PC-3 (cell line): ENCODE results near the gene SAMD3. TPM values are rescaled to one million over a fixed set of nuclear protein-coding genes. Genes with fewer than 3 reads are reported as not detected.

Experiments
- ATAC-seq: fragments of 200-7000 bp; cut with Tn5 transposase; 2 replicates; pipeline ENCODE4 v1.9.1; 2020; ENCODE audit warnings: mild to moderate bottlenecking, moderate library complexity
- BruUV-seq: library from RNA; stranded (reverse); fragments of 400-500 nt; replicated peaks from 2 replicates; lab custom pipeline; 2021; lab: Mats Ljungman, UMichigan
- CTCF ChIA-PET: fragments of 300-600 bp; sonication (Branson Sonifier 250); formaldehyde crosslinking; loops from one replicate; lab custom pipeline; 2022; ENCODE audit warnings: antibody characterized with exemption; lab: Charles Lee
- POLR2A ChIA-PET: fragments of 300-600 bp; sonication (Branson Sonifier 250); formaldehyde crosslinking; loops from one replicate; lab custom pipeline; 2022; ENCODE audit warnings: antibody characterized with exemption; ENCODE audit not compliant: unreplicated experiment; lab: Charles Lee
- DNase-seq: peaks from one replicate; pipeline ENCODE4 v3.0.0-alpha.2; 2015
- H2AFZ ChIP-seq: fragments of 300-600 bp; sonication (generic); 2 replicates; pipeline ENCODE4 v1.6.0; 2016; ENCODE audit warnings: antibody characterized with exemption, low read length
- H3F3A ChIP-seq: fragments of 300-600 bp; sonication (generic); one replicate; pipeline ENCODE4 v1.6.0; 2017; ENCODE audit warnings: antibody characterized with exemption, low read length, control low read depth, mild to moderate bottlenecking; ENCODE audit not compliant: unreplicated experiment
- H3K27ac ChIP-seq: fragments of 300-600 bp; sonication (generic); 2 replicates; pipeline ENCODE4 v1.5.1; 2016; ENCODE audit warnings: mild to moderate bottlenecking, low read length
- H3K27me3 ChIP-seq: fragments of 300-600 bp; sonication (generic); 2 replicates; pipeline ENCODE4 v1.6.1; 2016; ENCODE audit warnings: low read length, mixed read lengths
- H3K36me3 ChIP-seq: fragments of 300-600 bp; sonication (generic); 2 replicates; pipeline ENCODE4 v1.6.1; 2016; ENCODE audit warnings: low read depth, mixed run types, low read length, mixed read lengths
- H3K4me1 ChIP-seq: fragments of 300-600 bp; sonication (generic); 2 replicates; pipeline ENCODE4 v1.5.1; 2016; ENCODE audit warnings: low read length; ENCODE audit not compliant: insufficient read depth
- H3K4me2 ChIP-seq: fragments of 300-600 bp; sonication (generic); 2 replicates; pipeline ENCODE4 v1.6.0; 2016; ENCODE audit warnings: low read length
- H3K4me3 ChIP-seq: fragments of 300-600 bp; sonication (generic); 2 replicates; pipeline ENCODE4 v1.5.1; 2016; ENCODE audit warnings: mild to moderate bottlenecking, low read length, mixed read lengths
- H3K79me2 ChIP-seq: fragments of 300-600 bp; sonication (generic); 2 replicates; pipeline ENCODE4 v1.6.1; 2017; ENCODE audit warnings: low read length, mixed read lengths
- H3K9ac ChIP-seq: fragments of 300-600 bp; sonication (generic); 2 replicates; pipeline ENCODE4 v1.6.0; 2016; ENCODE audit warnings: mild to moderate bottlenecking, low read length
- H3K9me2 ChIP-seq: fragments of 300-600 bp; sonication (generic); replicated peaks from 2 replicates; pipeline ENCODE4 v1.6.1; 2016; ENCODE audit warnings: mixed run types, low read length, mixed read lengths
- H3K9me3 ChIP-seq: fragments of 300-600 bp; sonication (generic); 2 replicates; pipeline ENCODE4 v1.6.1; 2016; ENCODE audit warnings: low read length, mixed read lengths
- H4K20me1 ChIP-seq: fragments of 300-600 bp; sonication (generic); 2 replicates; pipeline ENCODE4 v1.6.1; 2016; ENCODE audit warnings: low read length, mixed read lengths
- EZH2 ChIP-seq: fragments of 300-600 bp; sonication (generic); IDR thresholded peaks from one replicate; pipeline ENCODE4 v1.6.1; 2017; ENCODE audit warnings: antibody characterized with exemption, mild to moderate bottlenecking, low read length; ENCODE audit not compliant: unreplicated experiment
- EZH2phosphoT487 ChIP-seq: fragments of 300-600 bp; sonication (generic); IDR thresholded peaks from 2 replicates; pipeline ENCODE4 v1.6.1; 2018; ENCODE audit warnings: mild to moderate bottlenecking, antibody characterized with exemption, low read length, borderline replicate concordance
- intact Hi-C: fragments of 100-400 bp; cut with micrococcal nuclease; formaldehyde crosslinking; loops from 2 replicates; pipeline ENCODE4 v1.9.0; 2023
- total RNA-seq: library from RNA; depleted of rRNA; stranded (reverse); fragments of >200 nt; gene quantifications from 2 replicates; pipeline ENCODE4 v1.2.3, GENCODE V29; 2014
- TF ChIP-seq, protein P1 (sequence below): fragments of 300-600 bp; sonication (generic); conservative IDR thresholded peaks from 2 replicates; pipeline ENCODE4 v1.5.1; 2017; ENCODE audit warnings: antibody characterized with exemption, low read depth, mild to moderate bottlenecking, low read length

SAMD3 gene
- total RNA-seq, 1 experiment from 2014 or later = not detected

- no peak overlapping the region for H2AFZ ChIP-seq
- no peaks in the 10 kb centered on the region for H4K20me1 ChIP-seq
- no peaks in the 10 kb centered on the region for H3K36me3 ChIP-seq
- H3K4me3 ChIP-seq = no peak overlapping the region
- no peak overlapping the region for H3K27ac ChIP-seq
- CTCF ChIA-PET = no interaction called here
- TF ChIP-seq, protein P1, sequence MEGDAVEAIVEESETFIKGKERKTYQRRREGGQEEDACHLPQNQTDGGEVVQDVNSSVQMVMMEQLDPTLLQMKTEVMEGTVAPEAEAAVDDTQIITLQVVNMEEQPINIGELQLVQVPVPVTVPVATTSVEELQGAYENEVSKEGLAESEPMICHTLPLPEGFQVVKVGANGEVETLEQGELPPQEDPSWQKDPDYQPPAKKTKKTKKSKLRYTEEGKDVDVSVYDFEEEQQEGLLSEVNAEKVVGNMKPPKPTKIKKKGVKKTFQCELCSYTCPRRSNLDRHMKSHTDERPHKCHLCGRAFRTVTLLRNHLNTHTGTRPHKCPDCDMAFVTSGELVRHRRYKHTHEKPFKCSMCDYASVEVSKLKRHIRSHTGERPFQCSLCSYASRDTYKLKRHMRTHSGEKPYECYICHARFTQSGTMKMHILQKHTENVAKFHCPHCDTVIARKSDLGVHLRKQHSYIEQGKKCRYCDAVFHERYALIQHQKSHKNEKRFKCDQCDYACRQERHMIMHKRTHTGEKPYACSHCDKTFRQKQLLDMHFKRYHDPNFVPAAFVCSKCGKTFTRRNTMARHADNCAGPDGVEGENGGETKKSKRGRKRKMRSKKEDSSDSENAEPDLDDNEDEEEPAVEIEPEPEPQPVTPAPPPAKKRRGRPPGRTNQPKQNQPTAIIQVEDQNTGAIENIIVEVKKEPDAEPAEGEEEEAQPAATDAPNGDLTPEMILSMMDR = no peak
- TF ChIP-seq EZH2 (no peak), EZH2phosphoT487 (no peak)
- H3K27me3 ChIP-seq = peaks cover 22% of the 10 kb centered on the region; the same call in 1 of the 2 replicates
- H3K4me2 ChIP-seq = no peak overlapping the region
- intact Hi-C loops = no loop called here
- no peaks in the 10 kb centered on the region for H3K9me2 ChIP-seq
- no peaks in the 10 kb centered on the region for H3K9me3 ChIP-seq
- H3F3A ChIP-seq = no peaks in the 10 kb centered on the region
- DNase-seq (no peak), ATAC-seq (no peak)
- POLR2A ChIA-PET = no interaction called here
- no peaks in the 10 kb centered on the region for H3K4me1 ChIP-seq
- BruUV-seq = no TSS peak
- no peak overlapping the region for H3K9ac ChIP-seq
- H3K79me2 ChIP-seq = no peaks in the 10 kb centered on the region
Observed at GRCh38 chr6:130211691-130212090, 11.1 kb downstream of the SAMD3 start.

GRCh38 chr6:130207979-130208649, 14.6 kb downstream of the SAMD3 start:
- POLR2A ChIA-PET = no interaction called here
- DNase-seq (no peak), ATAC-seq (no peak)
- Histone ChIP-seq H3K9ac (no peak overlapping the region), H4K20me1 (no peaks in the 10 kb centered on the region), H3K9me3 (no peaks in the 10 kb centered on the region), H3F3A (no peaks in the 10 kb centered on the region), H3K9me2 (no peaks in the 10 kb centered on the region), H3K36me3 (no peaks in the 10 kb centered on the region), H3K4me2 (no peak overlapping the region), H2AFZ (no peak overlapping the region), H3K79me2 (no peaks in the 10 kb centered on the region), H3K27ac (no peak overlapping the region), H3K4me1 (no peaks in the 10 kb centered on the region), H3K27me3 (no peaks in the 10 kb centered on the region), H3K4me3 (no peak overlapping the region)
- intact Hi-C loops = no loop called here
- no TSS peak for BruUV-seq
- TF ChIP-seq EZH2phosphoT487 (no peak), EZH2 (no peak)
- TF ChIP-seq, protein P1 = no peak
- CTCF ChIA-PET = no interaction called here

DNA sequence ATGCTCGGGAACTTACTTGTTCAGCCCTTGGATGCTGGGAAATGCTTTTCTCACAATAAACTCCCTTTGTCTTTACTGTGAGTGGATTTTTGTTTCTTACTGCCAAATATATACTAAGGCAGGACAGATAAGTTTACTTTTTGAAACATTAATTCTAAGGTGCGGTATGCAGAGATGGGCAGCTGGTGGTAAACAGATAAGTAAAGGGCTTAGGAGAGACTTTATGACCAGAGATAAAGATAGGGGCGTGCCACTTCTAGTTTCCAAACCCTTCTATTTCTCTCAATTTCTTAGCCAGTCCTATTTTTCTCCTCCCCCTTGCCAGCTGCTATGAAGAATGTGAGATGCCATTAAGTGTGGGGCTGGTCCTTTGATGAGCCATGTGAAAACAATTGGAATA, 16.3 kb downstream of the SAMD3 start:
- Histone ChIP-seq H3K79me2 (no peaks in the 10 kb centered on the region), H3K27me3 (no peaks in the 10 kb centered on the region), H3K4me2 (no peak overlapping the region), H3K36me3 (no peaks in the 10 kb centered on the region), H3K9me2 (no peaks in the 10 kb centered on the region), H2AFZ (no peak overlapping the region), H3K9me3 (no peaks in the 10 kb centered on the region), H3K9ac (no peak overlapping the region), H4K20me1 (no peaks in the 10 kb centered on the region), H3F3A (no peaks in the 10 kb centered on the region), H3K4me1 (no peaks in the 10 kb centered on the region), H3K4me3 (no peak overlapping the region), H3K27ac (no peak overlapping the region)
- ATAC-seq = no peak
- TF ChIP-seq EZH2 (no peak), EZH2phosphoT487 (no peak)
- TF ChIP-seq, protein P1 = no peak
- ChIA-PET CTCF (no interaction called here), POLR2A (no interaction called here)
- no peak for DNase-seq
- no TSS peak for BruUV-seq
- intact Hi-C loops = no loop called here
